ENCODE data around the gene JAKMIP1.

DNA sequence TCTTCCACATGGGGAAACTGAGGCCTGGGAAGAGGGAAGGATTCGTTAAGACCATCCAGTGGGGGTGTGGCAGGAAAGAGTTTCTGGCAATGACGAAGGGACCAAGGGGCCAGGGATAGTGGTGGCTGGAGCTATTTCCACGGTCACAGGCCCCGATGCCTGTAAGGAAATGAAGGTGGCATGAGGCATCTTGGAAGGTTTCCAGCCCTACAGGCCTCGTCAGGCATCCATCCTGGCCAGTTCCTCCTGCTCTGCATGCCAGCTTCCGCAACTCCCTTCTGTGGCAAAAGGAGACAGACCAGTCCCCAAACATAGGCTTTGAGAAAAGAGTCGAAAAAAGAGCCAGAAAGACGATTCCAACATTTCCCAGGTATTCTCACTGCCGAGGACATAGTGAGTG is 173.0 kb downstream of the JAKMIP1 start:
- TF ChIP-seq, protein P1, sequence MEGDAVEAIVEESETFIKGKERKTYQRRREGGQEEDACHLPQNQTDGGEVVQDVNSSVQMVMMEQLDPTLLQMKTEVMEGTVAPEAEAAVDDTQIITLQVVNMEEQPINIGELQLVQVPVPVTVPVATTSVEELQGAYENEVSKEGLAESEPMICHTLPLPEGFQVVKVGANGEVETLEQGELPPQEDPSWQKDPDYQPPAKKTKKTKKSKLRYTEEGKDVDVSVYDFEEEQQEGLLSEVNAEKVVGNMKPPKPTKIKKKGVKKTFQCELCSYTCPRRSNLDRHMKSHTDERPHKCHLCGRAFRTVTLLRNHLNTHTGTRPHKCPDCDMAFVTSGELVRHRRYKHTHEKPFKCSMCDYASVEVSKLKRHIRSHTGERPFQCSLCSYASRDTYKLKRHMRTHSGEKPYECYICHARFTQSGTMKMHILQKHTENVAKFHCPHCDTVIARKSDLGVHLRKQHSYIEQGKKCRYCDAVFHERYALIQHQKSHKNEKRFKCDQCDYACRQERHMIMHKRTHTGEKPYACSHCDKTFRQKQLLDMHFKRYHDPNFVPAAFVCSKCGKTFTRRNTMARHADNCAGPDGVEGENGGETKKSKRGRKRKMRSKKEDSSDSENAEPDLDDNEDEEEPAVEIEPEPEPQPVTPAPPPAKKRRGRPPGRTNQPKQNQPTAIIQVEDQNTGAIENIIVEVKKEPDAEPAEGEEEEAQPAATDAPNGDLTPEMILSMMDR (IDR thresholded peaks at IDR 0.05), result no peak
- no peak for TF ChIP-seq EZH2 (IDR thresholded peaks at IDR 0.05; ENCODE audit: borderline replicate concordance, insufficient read depth, low read depth, low read length, poor library complexity, severe bottlenecking)
